ENCODE data around the gene NRSN2. TPM values are rescaled to one million over a fixed set of nuclear protein-coding genes. Genes with fewer than 3 reads are reported as not detected.

Gene NRSN2
- total RNA-seq, 1 experiment from 2014 or later = 43.4 TPM

Other genes with a start within 250 kb of the NRSN2 start
- gene DEFB126, start 204.5 kb upstream of the NRSN2 start, total RNA-seq (2021) = not detected in 2 replicates
- gene DEFB127, start 189.7 kb upstream of the NRSN2 start, total RNA-seq (2021) = not detected in 2 replicates
- not detected in 2 replicates for gene DEFB128, start 157.4 kb upstream of the NRSN2 start, total RNA-seq (2021)
- not detected in 2 replicates for gene DEFB129, start 119.9 kb upstream of the NRSN2 start, total RNA-seq (2021)
- not detected in 2 replicates for gene DEFB132, start 89.4 kb upstream of the NRSN2 start, total RNA-seq (2021)
- 21.7 and 26.3 TPM in 2 replicates for gene C20orf96, start 56.4 kb upstream of the NRSN2 start, total RNA-seq (2021)
- 38.0 and 39.6 TPM in 2 replicates for gene ZCCHC3, start 49.5 kb upstream of the NRSN2 start, total RNA-seq (2021)
- gene SOX12, start 21.6 kb upstream of the NRSN2 start, total RNA-seq (2021) = 41.0 and 51.0 TPM in 2 replicates
- gene TRIB3, start 33.6 kb downstream of the NRSN2 start, total RNA-seq (2021) = 43.4 and 59.6 TPM in 2 replicates
- 71.9 and 72.0 TPM in 2 replicates for gene RBCK1, start 61.2 kb downstream of the NRSN2 start, total RNA-seq (2021)
- 31.8 and 34.3 TPM in 2 replicates for gene TBC1D20, start 115.4 kb downstream of the NRSN2 start, total RNA-seq (2021)
- gene CSNK2A1, start 196.7 kb downstream of the NRSN2 start, total RNA-seq (2021) = 233 and 240 TPM in 2 replicates